Hematopoietic multipotent progenitor cell treated with erythropoietin and hydrocortisone succinate and interleukin-3 and kit ligand, for 4 days (in vitro differentiated cells): ENCODE measurements around the gene NOG.
A peak's percentile ranks its signal among the peaks of the same experiment; 100 is the strongest.

Source experiments
- DNase-seq: peaks from one replicate; pipeline ENCODE4 v3.0.0-alpha.2; 2015

Gene NOG

GRCh38 chr17:56597495-56597990, 4.0 kb downstream of the NOG start:
- no peak for DNase-seq

DNA sequence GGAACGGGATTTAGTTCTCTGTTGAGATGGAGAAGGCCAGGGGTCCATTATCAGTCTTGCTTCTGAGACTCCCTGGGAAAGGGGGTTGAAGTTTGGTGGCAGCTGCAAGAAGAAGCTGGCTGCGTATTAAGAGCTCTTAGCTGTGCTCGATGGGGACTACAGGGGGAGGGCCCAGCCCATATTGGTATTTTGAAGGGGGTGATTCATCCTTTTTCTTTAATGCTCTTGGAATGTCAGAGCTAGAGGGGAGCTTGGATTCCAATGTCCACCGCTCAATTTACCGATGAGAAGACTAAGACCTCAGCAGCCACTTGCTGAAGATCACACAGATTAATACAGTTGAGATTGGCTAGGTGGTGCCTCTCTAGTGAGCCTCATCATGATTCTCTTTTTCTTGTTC, 5.0 kb downstream of the NOG start:
- DNase-seq, result no peak

GRCh38 chr17:56599088-56599487, 5.6 kb downstream of the NOG start:
- DNase-seq, result peak; percentile 25

DNA sequence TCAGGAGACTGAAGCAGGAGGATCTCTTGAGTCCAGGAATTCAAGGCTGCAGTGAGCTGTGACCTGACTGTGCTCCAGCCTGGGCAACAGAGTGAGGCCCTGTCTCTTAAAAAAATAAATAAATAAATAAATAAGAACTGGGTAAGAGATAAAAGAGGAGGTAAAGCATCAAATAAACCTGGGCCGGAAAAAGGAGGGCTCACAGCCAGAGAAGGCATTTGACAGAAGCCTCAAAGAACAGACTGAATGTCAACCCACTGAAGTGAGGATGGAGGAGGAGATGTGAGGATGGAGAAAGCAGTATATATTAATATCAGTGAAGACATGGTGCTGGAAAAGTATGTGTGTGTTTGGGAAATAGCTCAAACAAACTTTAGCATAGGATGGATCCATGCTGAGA, 6.1 kb downstream of the NOG start:
- no peak for DNase-seq

- no peak for DNase-seq
These were observed 6.8 kb downstream of the NOG start for GRCh38 chr17:56600256-56600655.

DNA sequence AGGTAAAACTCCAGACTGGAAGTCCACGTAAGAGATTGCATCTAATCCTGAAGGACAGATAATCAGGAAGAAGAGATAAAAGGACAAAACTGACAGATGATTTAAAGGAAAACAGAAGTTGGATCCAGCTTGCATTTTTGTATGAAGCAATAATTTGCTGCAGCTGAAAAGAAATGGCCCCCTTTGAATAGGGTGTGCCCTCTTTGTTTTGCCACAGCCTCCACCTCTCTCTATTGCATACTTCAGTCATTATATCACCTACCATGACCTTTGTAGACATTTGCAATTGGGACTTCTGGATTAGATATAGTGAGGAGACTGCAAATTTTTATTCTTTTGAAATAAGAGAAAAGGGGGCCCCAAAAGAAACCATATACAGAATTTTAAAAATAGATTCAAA, 8.1 kb downstream of the NOG start:
- no peak for DNase-seq

- DNase-seq, result no peak
These were observed 9.0 kb downstream of the NOG start for GRCh38 chr17:56602292-56603130.

- DNase-seq, result peak; percentile 51
These were observed 10.2 kb downstream of the NOG start for GRCh38 chr17:56603486-56604238.

GRCh38 chr17:56604691-56605290, 11.3 kb downstream of the NOG start:
- DNase-seq, result peak; percentile 32

- no peak for DNase-seq
These were observed 15.4 kb downstream of the NOG start for GRCh38 chr17:56608944-56609343.

GRCh38 chr17:56610321-56610720, 16.8 kb downstream of the NOG start:
- DNase-seq, result no peak

- no peak for DNase-seq
These were observed 19.6 kb downstream of the NOG start for GRCh38 chr17:56613131-56613530.

- DNase-seq, result no peak
These were observed 21.0 kb downstream of the NOG start for GRCh38 chr17:56614522-56614921.

GRCh38 chr17:56616239-56616638, 22.7 kb downstream of the NOG start:
- no peak for DNase-seq

DNA sequence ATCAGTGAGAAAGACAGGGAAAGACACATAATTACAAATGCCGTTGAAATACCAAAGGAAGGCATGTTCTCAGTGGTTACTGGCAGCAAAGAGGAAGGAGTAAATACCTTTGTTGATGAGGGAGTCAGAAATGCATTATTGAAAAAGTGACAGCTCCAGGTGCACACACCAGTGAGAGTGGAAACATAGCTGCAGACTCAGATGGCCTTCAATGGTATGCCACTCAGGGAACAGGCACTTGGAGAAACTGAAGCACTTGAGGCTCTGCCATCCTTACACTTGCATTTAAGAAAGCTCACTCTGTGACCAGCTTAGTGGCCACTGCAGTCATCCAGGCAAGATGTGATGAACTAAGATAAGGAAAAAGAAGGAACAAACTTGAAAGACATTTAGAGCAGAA, 29.9 kb downstream of the NOG start:
- DNase-seq, result no peak

GRCh38 chr17:56624309-56624708, 30.8 kb downstream of the NOG start:
- peak; percentile 29 for DNase-seq

DNA sequence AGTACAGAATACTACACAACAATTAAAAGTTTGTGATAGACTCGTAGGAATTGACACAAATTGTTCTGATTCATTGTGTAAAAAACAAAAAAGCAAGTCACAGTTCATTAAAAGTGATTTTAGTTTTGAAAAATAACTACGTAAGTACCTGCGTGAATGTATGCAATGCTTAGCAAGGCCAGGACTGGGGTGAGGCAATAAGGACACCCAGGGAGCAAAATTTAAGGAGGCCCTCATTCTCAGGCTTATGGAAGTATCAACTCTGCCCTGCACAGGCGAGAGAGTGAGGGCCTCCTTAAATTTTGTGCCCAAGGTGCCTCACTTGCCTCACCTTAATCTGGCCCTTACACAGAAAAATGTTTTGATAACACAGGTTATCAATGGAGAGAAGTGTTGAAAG, 31.4 kb downstream of the NOG start:
- no peak for DNase-seq

DNA sequence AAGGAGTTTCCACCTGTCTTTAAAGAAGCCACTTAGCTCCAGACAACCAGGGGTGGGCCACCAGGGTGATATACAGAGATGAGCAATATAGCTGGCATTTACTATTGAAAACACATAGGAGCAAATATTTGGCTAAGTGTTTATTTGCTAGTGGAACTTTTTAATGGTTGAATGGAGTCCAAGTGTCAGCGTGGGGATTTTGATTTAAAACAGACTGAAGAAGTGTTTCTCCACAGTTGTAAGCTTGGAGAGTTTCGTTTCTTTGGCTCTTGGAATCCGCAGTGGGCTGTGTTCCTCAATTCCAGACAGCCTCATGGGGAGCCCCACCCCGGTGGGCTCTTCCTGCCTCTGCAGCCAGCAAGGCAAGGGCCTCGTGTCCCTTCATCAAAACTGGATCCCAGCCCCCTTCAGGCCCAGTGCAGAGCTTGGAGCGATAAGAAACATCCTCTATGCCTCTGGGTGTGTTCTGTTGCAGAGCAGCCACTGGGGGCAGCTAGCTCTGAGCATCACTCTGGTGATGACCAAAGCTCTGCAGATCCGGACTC, 36.1 kb downstream of the NOG start:
- peak; percentile 50 for DNase-seq

DNA sequence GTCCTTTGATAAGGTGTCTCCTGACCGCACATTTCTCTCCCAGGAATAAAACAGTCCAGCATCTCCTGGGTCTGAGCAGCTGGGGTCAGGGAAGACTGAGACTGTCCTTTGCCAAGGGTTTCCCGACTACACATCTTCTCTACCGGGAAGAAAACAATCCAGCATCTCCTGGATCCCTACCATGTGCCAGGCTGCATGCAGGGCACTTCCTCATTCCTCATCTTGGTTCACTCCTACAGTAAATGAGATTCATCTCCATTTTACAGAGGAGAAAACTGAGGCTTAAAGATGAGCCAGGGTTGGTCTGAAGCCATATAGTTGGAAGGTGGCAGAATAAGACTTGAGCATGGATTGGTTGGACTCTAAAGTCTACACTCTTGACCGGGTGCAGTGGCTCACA, 36.7 kb downstream of the NOG start:
- no peak for DNase-seq

GRCh38 chr17:56633681-56634080, 40.2 kb downstream of the NOG start:
- DNase-seq, result no peak

DNA sequence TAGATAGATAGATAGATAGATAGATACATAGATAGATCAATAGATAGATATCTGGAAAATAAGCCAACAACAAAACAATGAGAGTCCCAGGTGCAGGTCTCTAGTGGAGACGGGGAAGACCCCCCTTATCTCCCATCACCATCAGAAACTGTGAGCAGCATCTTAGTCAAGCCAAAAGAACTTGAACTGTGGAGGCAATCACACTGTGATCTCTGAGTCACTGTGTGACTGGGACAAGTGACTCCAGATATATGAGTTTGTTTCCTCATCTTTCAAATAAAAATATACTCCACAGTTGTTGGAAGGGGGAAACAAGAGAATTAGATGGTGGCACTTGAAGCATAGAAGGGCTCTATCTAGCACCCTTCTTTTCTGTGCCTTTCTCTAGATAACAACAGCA, 42.1 kb downstream of the NOG start:
- no peak for DNase-seq

DNA sequence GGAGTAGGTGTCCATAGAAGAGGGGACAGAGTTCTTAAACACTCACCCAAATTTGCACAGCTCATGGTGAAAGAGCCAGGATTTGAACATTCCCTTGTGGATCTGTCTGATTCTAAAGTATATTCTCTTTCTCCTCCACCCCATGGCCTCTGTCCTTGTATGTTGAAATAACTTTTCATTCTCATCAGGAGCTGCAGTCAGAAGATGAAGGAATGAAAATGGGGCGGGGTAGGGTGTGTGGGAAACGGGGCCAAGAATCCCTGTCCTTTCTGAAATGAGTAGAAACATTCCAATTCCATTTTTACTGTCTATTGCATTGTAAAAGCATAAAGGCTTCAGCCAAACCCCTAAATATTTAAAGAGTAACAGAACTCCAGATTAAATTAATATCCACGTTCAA, 42.8 kb downstream of the NOG start:
- DNase-seq, result no peak

- DNase-seq, result no peak
These were observed 43.8 kb downstream of the NOG start for GRCh38 chr17:56637254-56637653.
